Activated CD8-positive, alpha-beta T cell treated with anti-CD3 and anti-CD28 coated beads for 36 hours (primary cell): ENCODE results near the gene SLMAP. TPM values are rescaled to one million over a fixed set of nuclear protein-coding genes. Genes with fewer than 3 reads are reported as not detected.

Experiments
- ATAC-seq: fragments of 200-7000 bp; cut with Tn5 transposase; one replicate; pipeline ENCODE4 v1.10.0; 2021; ENCODE audit warnings: mild to moderate bottlenecking, moderate library complexity
- CTCF ChIA-PET: fragments of 350-600 bp; sonication (Branson Sonifier 250); formaldehyde crosslinking; loops from one replicate; lab custom pipeline; 2021; ENCODE audit warnings: antibody characterized with exemption; lab: Charles Lee
- POLR2A ChIA-PET: fragments of 350-600 bp; sonication (Branson Sonifier 250); formaldehyde crosslinking; loops from one replicate; lab custom pipeline; 2021; ENCODE audit warnings: antibody characterized with exemption; lab: Charles Lee
- DNase-seq: peaks from one replicate; pipeline ENCODE4 v3.0.0-alpha.2; 2020
- H3K27ac Mint-ChIP-seq: one replicate; pipeline ENCODE4 v1.8.0; 2021; ENCODE audit warnings: mild to moderate bottlenecking, mixed read lengths
- H3K27me3 Mint-ChIP-seq: one replicate; pipeline ENCODE4 v1.8.0; 2021; ENCODE audit warnings: mixed read lengths
- H3K36me3 Mint-ChIP-seq: one replicate; pipeline ENCODE4 v1.8.0; 2021; ENCODE audit warnings: low read depth, mixed read lengths
- H3K4me1 Mint-ChIP-seq: one replicate; pipeline ENCODE4 v1.8.0; 2021; ENCODE audit warnings: low read depth, mixed read lengths
- H3K4me3 Mint-ChIP-seq: one replicate; pipeline ENCODE4 v1.8.0; 2021; ENCODE audit warnings: mild to moderate bottlenecking, moderate library complexity, mixed read lengths
- H3K9me3 Mint-ChIP-seq: one replicate; pipeline ENCODE4 v1.8.0; 2021; ENCODE audit warnings: mixed read lengths
- intact Hi-C: fragments of 100-400 bp; cut with micrococcal nuclease; formaldehyde crosslinking; loops from one replicate; pipeline ENCODE4 v1.10.0; 2022
- total RNA-seq, 2 experiments: library from RNA; stranded (reverse); gene quantifications; one replicate each; pipeline ENCODE4 v1.2.3, GENCODE V29; 2021
- TF ChIP-seq, protein P1 (sequence below): fragments of 200-600 bp; IDR thresholded peaks from one replicate; pipeline ENCODE4 v1.8.0; 2022; ENCODE audit warnings: antibody characterized with exemption, mild to moderate bottlenecking

The SLMAP gene
- total RNA-seq, 2 experiments from 2014 or later = 45.8 to 47.3 TPM

DNA sequence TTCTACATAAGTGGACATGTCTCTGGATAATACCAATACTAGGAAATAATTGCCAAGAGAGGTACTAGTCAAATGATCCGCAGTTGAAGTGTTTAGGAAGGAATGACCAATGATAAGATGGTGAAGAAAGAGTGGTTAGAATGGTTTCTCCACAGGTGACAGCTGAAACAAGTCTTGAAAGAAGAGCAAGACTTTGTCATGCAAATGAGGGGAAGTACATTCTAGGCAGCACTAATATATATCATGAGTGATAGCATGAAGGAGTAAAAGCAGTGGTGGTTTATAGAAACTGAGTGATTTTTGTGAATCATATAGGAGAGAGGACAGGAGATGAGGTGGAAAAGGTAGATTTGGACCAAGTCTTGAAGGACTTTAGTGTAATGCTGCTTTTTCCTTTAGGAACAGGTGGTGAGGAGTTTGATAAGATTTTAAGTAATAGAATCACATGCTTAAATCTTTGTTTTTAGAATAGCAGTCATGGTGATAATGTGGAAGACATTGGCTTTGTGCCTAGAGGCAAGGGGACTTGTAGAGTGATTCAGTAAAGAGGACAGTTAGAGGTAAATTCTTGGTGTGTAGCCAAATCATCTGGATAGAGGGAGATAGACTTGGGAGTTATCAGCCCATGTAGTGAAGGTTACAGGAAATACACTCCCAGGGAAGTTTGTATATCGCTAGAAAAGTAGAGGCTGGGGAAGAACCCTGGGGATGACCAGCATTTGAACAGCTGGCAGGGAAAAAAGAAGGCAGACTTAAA is 31.9 kb downstream of the SLMAP start:
- intact Hi-C loops = no loop called here
- Mint-ChIP-seq H3K36me3 (no peaks in the 10 kb centered on the region), H3K9me3 (no peaks in the 10 kb centered on the region), H3K4me1 (peaks cover 27% of the 10 kb centered on the region), H3K4me3 (no peak overlapping the region), H3K27me3 (no peaks in the 10 kb centered on the region), H3K27ac (no peak overlapping the region)
- TF ChIP-seq, protein P1, sequence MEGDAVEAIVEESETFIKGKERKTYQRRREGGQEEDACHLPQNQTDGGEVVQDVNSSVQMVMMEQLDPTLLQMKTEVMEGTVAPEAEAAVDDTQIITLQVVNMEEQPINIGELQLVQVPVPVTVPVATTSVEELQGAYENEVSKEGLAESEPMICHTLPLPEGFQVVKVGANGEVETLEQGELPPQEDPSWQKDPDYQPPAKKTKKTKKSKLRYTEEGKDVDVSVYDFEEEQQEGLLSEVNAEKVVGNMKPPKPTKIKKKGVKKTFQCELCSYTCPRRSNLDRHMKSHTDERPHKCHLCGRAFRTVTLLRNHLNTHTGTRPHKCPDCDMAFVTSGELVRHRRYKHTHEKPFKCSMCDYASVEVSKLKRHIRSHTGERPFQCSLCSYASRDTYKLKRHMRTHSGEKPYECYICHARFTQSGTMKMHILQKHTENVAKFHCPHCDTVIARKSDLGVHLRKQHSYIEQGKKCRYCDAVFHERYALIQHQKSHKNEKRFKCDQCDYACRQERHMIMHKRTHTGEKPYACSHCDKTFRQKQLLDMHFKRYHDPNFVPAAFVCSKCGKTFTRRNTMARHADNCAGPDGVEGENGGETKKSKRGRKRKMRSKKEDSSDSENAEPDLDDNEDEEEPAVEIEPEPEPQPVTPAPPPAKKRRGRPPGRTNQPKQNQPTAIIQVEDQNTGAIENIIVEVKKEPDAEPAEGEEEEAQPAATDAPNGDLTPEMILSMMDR = no peak
- CTCF ChIA-PET = interaction anchor here (2.6 kb wide), 1 partner anchor 30 kb away, joined by 5 read pairs; no protein-coding TSS in a partner anchor
- DNase-seq (no peak), ATAC-seq (peak; percentile 97)
- POLR2A ChIA-PET = no interaction called here

DNA sequence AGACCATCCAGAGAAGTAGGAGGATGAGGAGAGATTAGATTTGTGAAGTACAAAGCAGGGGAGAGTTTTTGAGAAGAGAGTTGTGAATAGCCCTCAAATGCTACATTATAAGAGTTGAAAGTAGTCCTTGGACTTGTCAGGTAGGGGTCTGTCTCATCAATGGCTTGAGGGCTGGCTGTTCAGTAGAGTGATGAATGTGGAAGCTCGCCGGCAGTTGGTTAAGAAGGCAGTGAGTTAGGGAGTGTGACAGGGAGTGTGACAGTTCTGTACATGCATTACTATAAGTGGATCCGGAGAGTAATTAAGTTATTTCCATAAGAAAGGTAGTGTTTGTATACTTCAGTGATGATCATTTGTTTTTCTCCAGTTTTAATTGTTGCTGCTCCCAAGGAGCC is 32.5 kb downstream of the SLMAP start:
- ATAC-seq (no peak), DNase-seq (no peak)
- ChIA-PET CTCF (no interaction called here), POLR2A (no interaction called here)
- Mint-ChIP-seq H3K9me3 (no peaks in the 10 kb centered on the region), H3K4me1 (peaks cover 26% of the 10 kb centered on the region), H3K27ac (no peak overlapping the region), H3K36me3 (no peaks in the 10 kb centered on the region), H3K27me3 (no peaks in the 10 kb centered on the region), H3K4me3 (no peak overlapping the region)
- TF ChIP-seq, protein P1 = no peak
- intact Hi-C loops = no loop called here

DNA sequence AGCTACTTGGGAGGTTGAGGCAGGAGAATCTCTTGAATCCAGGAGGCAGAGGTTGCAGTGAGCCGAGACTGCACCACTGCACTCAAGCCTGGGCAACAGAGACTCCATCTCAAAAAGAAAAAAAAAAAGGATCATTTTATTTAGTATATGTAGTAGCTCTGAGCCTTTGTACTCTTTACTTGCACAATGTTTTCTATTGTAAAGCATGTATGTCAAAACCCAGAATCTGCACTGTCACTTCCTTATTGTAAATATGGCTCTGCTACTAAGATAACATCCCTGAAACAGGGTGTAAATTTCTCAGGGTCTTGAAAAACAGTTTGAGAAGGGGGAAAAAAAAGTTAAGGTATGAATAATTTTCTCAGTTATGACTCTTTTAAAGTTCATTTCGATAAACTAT is 35.1 kb downstream of the SLMAP start:
- TF ChIP-seq, protein P1 = no peak
- intact Hi-C loops = no loop called here
- no peak overlapping the region for H3K4me3 Mint-ChIP-seq
- peaks cover 34% of the 10 kb centered on the region for H3K4me1 Mint-ChIP-seq
- DNase-seq (no peak), ATAC-seq (no peak)
- H3K9me3 Mint-ChIP-seq = no peaks in the 10 kb centered on the region
- CTCF ChIA-PET = no interaction called here
- POLR2A ChIA-PET = no interaction called here
- no peak overlapping the region for H3K27ac Mint-ChIP-seq
- peaks cover 2% of the 10 kb centered on the region for H3K36me3 Mint-ChIP-seq
- H3K27me3 Mint-ChIP-seq = no peaks in the 10 kb centered on the region

DNA sequence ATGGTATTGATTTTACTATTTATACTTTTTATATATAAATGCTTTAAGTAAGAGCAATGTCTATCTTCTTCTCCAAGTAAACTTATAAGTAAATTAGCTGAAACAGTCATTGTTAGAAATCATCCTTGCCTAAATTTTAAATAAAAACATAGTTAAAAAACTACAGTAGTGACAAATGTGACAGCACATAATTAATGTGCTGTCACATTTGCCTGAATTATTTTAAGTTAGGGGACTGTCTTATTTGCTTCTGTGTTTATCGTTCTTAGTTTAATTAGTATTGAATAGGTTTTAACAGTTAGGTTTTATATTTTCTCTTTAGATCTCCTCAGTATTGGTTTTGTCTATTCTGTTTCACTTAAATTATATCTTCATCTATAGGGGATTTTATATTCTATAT is 36.1 kb downstream of the SLMAP start:
- no peaks in the 10 kb centered on the region for H3K9me3 Mint-ChIP-seq

DNA sequence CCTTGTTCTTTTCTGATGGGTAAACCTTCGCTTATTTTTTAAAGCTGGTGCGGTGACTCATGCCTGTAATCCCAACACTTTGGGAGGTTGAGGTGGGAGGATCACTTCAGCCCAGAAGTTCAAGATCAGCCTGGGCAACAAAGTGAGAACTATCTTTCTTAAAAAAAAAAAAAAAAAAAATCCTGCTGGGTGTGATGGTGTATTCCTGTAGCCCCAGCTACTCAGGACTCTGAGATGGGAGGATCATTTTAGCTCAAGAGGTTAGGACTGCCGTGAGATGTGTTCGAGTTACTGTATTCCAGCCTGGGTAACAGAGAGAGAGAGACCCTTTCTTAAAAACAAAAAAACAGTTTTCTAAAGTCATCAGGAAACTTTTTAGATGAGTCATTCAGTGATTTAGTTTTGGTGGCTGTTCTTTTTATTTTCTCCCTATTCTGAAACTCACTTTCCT is 37.7 kb downstream of the SLMAP start:
- Mint-ChIP-seq H3K36me3 (peaks cover 2% of the 10 kb centered on the region), H3K4me3 (no peak overlapping the region), H3K9me3 (no peaks in the 10 kb centered on the region), H3K27ac (peak overlapping the region; percentile 40), H3K27me3 (no peaks in the 10 kb centered on the region), H3K4me1 (peaks cover 41% of the 10 kb centered on the region)
- intact Hi-C loops = no loop called here
- TF ChIP-seq, protein P1 = no peak
- POLR2A ChIA-PET = no interaction called here
- ATAC-seq (peak; percentile 30), DNase-seq (no peak)
- CTCF ChIA-PET = no interaction called here

More for the DNA sequence above, 36.1 kb downstream of the SLMAP start:
- H3K4me3 Mint-ChIP-seq = no peak overlapping the region
- intact Hi-C loops = no loop called here
- TF ChIP-seq, protein P1 = no peak
- peaks cover 33% of the 10 kb centered on the region for H3K4me1 Mint-ChIP-seq
- ChIA-PET POLR2A (no interaction called here), CTCF (no interaction called here)
- ATAC-seq (no peak), DNase-seq (no peak)
- no peaks in the 10 kb centered on the region for H3K27me3 Mint-ChIP-seq
- peaks cover 2% of the 10 kb centered on the region for H3K36me3 Mint-ChIP-seq
- no peak overlapping the region for H3K27ac Mint-ChIP-seq
